HG03571 (cell line): ENCODE results near the gene OFD1.

Experiments
- ATAC-seq: cut with Tn5 transposase; IDR thresholded peaks from one replicate; pipeline ENCODE4 v1.9.1; 2021; ENCODE audit not compliant: unreplicated experiment

Gene OFD1

DNA sequence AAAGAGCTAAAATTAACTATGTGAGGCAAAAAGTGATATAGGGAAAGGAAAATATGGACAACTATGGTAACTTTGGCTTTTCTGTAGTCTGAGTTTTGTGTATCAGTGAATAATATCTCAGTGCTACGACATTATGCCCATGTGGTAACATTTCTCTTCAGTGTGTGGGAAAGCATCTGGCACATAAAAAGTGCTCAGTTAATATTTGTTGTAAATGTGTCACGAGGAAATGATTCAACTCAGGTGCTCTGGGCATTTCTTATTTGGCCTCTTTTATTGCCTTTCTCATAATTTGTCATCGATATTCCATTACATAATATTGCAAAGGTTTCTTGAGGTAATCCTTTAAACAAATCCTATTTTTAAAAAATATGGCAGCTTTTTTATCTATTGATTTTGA lies 17.6 kb downstream of the OFD1 start:
- ATAC-seq = no peak

DNA sequence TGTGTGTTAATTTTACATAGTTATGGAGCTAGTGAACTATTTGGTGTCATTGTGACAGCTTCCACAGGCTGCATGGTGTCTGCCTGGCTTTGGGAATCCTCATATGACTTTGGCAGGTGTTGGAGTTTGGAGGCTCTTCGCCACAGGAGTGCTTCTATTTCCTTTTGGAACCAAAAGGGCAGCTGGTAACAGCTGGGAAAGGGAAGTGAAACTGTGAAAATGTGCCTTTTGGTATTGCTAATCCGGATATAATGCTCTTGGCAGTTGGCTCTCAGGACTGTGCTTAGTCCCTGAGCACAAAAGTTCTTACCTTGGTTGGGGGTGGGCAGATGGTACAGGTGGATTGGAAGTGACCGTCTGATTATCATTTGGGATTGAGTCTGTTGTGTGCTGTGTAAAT lies 18.1 kb downstream of the OFD1 start:
- ATAC-seq = peak; percentile 58

DNA sequence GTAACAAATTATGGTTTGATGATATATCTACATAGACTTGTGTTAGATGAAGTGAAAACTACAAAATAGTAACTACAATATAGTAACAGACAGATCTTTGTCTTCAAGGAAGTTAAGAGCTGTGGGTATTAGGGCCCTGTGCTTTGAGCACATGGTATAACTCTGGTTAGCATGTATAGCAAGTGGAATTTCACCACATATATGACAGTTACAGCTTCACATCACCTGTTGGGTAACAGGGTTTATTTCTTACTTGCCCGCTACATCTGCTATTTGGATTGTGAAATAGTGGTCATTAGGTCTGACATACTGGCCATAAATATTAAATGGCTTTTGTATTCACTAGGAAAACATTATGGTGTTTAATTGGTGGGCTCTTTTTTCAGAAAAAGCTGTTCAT lies 20.2 kb downstream of the OFD1 start:
- no peak for ATAC-seq

DNA sequence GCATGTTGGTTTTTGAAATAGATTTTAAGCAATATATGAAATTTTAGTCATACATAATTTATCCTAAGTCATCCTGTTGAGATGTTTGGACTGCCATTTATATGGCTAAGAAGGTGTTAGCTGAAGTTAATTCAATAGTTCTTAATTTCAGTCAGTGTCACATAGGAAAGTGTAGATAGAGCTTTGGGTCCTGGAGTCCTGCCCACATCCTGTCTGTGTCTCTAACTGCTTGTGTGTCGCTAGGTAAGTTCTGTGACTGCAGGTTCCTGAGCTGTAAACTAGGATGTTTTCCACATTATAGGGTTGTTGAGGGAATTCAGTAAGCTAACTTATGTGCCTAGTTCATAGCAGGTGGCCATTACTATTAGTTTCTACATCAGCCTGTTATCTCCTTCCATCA lies 20.7 kb downstream of the OFD1 start:
- ATAC-seq = no peak

DNA sequence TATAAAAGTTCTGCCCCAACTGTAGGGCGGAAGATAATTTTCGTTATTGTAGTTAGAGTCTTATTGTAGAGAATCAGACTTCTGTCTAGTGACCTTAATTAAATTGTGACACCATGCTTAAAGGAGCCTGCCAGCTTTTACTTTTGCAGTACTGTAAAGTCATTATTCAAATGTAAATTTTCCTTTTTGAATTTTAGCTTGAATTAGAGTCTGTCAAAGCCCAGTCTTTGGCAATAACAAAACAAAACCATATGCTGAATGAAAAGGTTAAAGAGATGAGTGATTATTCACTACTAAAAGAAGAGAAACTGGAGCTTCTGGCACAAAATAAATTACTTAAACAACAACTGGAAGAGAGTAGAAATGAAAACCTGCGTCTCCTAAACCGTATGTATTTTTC lies 21.8 kb downstream of the OFD1 start:
- no peak for ATAC-seq

DNA sequence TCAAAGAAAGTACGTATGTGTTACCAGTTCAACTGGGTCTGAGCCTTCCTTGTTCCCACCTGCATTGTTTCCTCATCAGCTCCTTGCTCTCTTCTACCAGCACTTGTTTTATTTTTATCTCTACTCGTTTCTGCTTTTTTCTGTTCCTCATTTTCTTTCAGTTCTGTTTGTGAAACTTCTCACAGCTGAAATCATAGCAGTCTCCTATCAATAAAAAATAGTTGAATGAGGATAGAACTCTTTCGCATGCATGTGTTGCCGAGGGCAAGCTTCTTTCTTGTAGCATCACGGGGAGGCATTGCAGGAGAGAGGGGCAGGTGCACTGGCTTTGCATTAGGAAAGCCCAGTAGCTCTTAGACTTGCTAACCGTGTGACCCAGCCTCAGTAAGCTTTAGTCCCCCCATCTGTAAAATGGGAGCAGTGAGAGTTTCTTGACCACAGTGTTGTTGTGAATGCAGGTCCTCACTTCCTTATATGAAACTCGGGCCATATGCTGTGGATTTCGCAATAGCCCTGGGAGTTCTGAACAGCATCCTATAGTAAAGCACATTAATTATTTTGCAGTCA lies 24.7 kb downstream of the OFD1 start:
- peak; percentile 61 for ATAC-seq

- no peak for ATAC-seq
Measured at GRCh38 chrX:13760426-13760825, 25.9 kb downstream of the OFD1 start.

GRCh38 chrX:13761606-13762414 lies 27.3 kb downstream of the OFD1 start:
- ATAC-seq = peak; percentile 63

GRCh38 chrX:13763489-13763888 lies 28.9 kb downstream of the OFD1 start:
- no peak for ATAC-seq

- ATAC-seq = no peak
Measured at GRCh38 chrX:13764281-13764680, 29.7 kb downstream of the OFD1 start.

- ATAC-seq = no peak
Measured at GRCh38 chrX:13764765-13765164, 30.2 kb downstream of the OFD1 start.

GRCh38 chrX:13768939-13769338 lies 34.4 kb downstream of the OFD1 start:
- ATAC-seq = no peak

GRCh38 chrX:13770013-13770535 lies 35.5 kb downstream of the OFD1 start:
- no peak for ATAC-seq

DNA sequence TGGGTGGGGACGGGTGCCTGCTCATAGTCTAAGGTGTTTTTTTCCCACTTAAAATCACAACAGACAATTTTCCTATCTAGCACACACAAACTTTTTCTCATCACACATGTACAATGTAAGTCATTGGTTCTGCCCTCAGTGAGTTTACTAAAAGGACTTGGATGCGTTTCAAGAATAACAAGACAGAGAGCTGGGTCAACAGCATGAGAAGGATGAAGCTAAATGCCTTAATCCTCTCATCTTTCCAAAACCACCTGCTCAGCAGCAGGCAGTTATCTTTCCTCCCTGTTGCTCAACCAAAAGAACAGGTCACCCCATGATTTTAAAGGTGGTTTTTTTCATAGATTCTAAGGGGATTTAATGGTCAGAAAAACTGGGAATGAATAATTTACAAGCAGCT lies 40.1 kb downstream of the OFD1 start:
- ATAC-seq = no peak

DNA sequence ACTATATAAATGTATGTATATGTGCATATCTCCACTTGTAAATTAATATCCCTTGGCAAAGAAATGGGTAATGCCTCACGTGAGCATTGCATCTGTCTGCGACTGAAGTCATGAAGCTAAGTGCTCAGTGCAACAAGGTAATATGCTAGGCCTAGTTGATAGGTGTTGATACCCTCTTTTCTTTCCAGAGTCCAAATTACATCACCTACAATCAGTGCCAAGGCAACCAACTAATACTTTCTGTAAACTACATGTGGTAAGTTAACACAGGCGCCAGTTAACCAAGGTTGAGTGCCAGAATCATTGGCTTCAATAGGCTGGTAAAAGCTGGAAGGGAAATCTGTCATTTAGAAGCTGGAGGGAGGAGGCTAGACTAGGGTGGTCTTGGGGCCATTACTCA lies 41.3 kb downstream of the OFD1 start:
- no peak for ATAC-seq

GRCh38 chrX:13776387-13776786 lies 41.8 kb downstream of the OFD1 start:
- ATAC-seq = no peak

GRCh38 chrX:13778916-13779315 lies 44.4 kb downstream of the OFD1 start:
- ATAC-seq = no peak

DNA sequence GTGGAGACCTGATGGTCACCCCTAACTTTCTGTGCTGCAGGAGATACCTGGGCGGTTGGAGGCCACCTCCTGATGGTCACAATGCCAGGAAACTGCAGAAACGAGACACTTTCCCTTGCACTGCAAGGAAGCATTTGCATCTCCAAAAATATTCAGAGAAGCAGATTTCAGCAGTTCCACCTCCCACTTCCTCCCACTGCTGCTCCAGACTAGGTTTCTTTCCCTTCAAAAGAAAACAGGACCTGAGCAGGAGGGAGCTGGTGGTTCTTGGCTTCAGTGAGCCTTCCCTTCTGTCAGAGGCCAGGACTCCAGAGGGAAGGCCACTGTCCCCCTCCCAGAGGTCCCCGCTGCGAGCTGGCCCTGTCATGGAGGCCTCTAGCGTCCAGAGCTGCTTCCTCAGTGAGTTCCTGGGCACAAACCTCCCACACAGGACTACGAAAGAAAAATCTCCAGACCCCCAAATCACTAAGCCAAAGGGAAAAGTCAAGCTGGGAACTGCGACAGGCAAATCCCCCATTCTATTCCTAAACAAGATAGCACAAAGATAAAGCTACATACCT lies 46.4 kb downstream of the OFD1 start:
- no peak for ATAC-seq

DNA sequence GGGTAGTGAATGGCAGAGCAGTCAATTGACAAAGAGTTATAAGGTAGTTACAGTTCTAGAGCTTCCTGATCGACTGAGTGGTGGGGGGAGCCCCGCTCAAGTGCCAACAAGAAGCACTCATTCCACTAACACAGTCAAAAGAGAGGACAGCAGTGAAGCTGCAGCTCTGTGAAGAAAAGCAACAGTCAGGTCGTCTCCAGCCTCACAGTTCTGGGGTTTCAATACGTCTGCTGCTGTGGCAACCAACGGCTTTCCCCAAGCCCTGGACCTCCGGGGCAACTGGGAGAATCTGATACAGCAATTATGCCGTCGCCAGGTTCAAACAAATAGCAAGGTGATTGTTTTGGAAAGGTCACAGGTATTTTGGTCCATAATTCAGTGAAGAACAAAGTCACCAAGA lies 51.5 kb downstream of the OFD1 start:
- no peak for ATAC-seq

DNA sequence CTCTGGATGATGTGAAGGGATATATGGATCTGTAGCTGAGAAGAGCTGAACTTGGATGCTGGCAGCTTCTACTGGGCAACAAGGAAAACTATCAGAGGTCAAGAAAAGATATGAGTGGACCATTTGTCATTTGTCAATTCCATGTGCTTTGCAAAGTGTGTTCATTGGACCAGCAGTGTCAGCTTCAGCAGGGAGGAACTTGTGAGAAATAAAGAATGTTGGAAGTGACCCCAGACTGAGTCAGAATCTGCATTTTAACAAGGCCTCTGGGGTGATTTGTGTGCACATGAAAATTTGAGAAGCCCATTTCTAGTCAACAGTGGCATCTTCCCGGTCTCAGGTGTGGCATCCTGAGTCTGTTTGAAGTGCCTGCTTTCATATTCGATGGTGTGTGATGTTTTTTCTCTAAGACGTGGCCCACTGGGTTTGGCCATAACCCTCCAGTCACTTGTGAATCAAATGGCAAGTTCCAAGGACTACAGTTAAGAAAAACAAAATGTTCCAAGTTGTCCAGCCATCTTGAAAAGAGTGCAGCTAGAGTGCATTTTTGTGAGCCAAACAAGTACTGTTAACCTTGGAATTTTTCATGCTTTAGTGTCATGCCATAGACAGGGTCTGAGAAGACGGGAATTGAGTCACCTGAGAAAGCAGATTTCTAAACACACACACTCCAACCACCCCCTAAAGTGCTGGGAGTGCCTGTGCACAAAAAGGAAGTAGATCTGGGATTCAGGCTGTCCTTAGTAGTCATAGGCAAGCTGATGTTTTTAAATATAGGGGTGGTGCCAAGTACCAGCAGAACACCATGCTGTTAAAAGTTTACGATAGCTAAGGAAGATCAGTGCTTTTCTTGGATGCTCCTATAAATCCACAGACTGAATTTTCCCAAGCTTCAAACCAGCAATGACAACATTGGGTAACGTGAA lies 55.9 kb downstream of the OFD1 start:
- no peak for ATAC-seq

DNA sequence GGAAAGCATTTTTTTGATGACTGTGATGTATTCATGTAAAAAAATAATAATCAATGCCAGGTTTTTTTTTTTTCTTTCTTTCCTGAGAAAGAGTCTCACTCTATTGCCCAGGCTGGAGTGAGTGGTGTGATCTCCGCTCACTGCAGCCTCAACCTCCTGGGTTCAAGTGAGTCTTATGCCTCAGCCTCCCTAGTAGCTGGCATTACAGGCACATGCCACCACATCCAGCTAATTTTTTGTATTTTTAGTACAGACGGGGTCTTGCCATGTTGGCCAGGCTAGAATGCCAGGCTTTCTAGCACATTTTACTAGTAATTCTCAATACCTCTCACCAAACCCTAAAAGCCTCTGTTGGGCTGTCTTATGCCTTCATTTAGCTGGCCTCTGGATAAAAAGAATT lies 56.6 kb downstream of the OFD1 start:
- no peak for ATAC-seq
